Left lung (tissue), 10 donors: ENCODE measurements around the gene CHML. TPM values are rescaled to one million over a fixed set of nuclear protein-coding genes. Genes with fewer than 3 reads are reported as not detected.

ENCODE experiments used
- ATAC-seq: fragments of 200-7000 bp; cut with Tn5 transposase; one replicate; pipeline ENCODE4 v1.9.1; 2020; ENCODE audit warnings: moderate library complexity
- DNase-seq, 4 donors: peaks; one replicate each; pipeline ENCODE4 v3.0.0-alpha.2; 2013 to 2020
- H3K27ac ChIP-seq, 2 donors: fragments of 200-600 bp; sonication (generic) in 1 of 2; one replicate each; pipeline versions ENCODE4 v1.5.0 to v1.8.0; 2020 to 2021
- H3K27me3 ChIP-seq, 2 donors: fragments of 200-600 bp; sonication (generic) in 1 of 2; one replicate each; pipeline versions ENCODE4 v1.5.0 to v1.8.0; 2020 to 2021
- H3K36me3 ChIP-seq, 2 donors: fragments of 200-600 bp; sonication (generic) in 1 of 2; one replicate each; pipeline versions ENCODE4 v1.5.0 to v1.8.0; 2020 to 2021
- H3K4me1 ChIP-seq, 2 donors: fragments of 200-600 bp; one replicate each; pipeline ENCODE4 v1.8.0; 2021
- H3K4me3 ChIP-seq, 2 donors: fragments of 200-600 bp; sonication (generic) in 1 of 2; one replicate each; pipeline versions ENCODE4 v1.5.0 to v1.8.0; 2020 to 2021; ENCODE audit warnings: mild to moderate bottlenecking in 1 of 2
- H3K9me3 ChIP-seq, 2 donors: fragments of 200-600 bp; sonication (generic) in 1 of 2; one replicate each; pipeline versions ENCODE4 v1.5.0 to v1.8.0; 2020 to 2021
- CTCF ChIP-seq, 2 donors: fragments of 200-600 bp; sonication (generic) in 1 of 2; IDR thresholded peaks; one replicate each; pipeline versions ENCODE4 v1.5.0 to v1.8.0; 2021; ENCODE audit warnings: antibody characterized with exemption in 2 of 2
- intact Hi-C, 2 donors: fragments of 100-400 bp; cut with DNase I; formaldehyde crosslinking; loops; one replicate each; pipeline versions ENCODE4 v1.11.2 to v1.14.2; 2022
- polyA plus RNA-seq, 6 donors: library from polyadenylated mRNA; unstranded; fragments of 120-200 nt; gene quantifications; one replicate each; pipeline ENCODE4 v1.2.1, GENCODE V29; 2013; ENCODE audit not compliant: insufficient read length in 6 of 6
- total RNA-seq, 2 donors: library from RNA; stranded (reverse); fragmentation: NEBNext Ultra II Directional; extraction: Animal tissue kit (Norgen Biotek cat#: 25700); gene quantifications; one replicate each; pipeline ENCODE4 v1.2.1, GENCODE V29; 2021
- donor health status: DM: no; HTN: yes; CAD: no.
- donor health status: DM: no; HTN: no; CAD: no.

CHML gene
- total and polyA plus RNA-seq, 8 donors, result 9.8 to 27.6 (median 22.2) TPM

GRCh38 chr1:241647658-241648057 is 7.5 kb upstream of the CHML start:
- no peak overlapping the region for H3K27ac ChIP-seq
- no peaks in the 10 kb centered on the region for H3K36me3 ChIP-seq
- intact Hi-C loops, result no loop called here
- no peak for ATAC-seq
- no peak for TF ChIP-seq CTCF (IDR thresholded peaks at IDR 0.05)
- no peak overlapping the region for H3K4me3 ChIP-seq
- DNase-seq, result no peak
- no peaks in the 10 kb centered on the region for H3K4me1 ChIP-seq
- no peaks in the 10 kb centered on the region for H3K9me3 ChIP-seq
- H3K27me3 ChIP-seq, result no peaks in the 10 kb centered on the region

- Histone ChIP-seq H3K4me3 (no peak overlapping the region), H3K27me3 (no peaks in the 10 kb centered on the region), H3K36me3 (no peaks in the 10 kb centered on the region), H3K4me1 (no peaks in the 10 kb centered on the region), H3K9me3 (no peaks in the 10 kb centered on the region), H3K27ac (no peak overlapping the region)
- TF ChIP-seq CTCF (IDR thresholded peaks at IDR 0.05), result no peak
- intact Hi-C loops, result no loop called here
- ATAC-seq, result no peak
- no peak for DNase-seq
Measured at GRCh38 chr1:241646201-241646600, 6.0 kb upstream of the CHML start.

GRCh38 chr1:241645199-241645598 is 5.0 kb upstream of the CHML start:
- TF ChIP-seq CTCF (IDR thresholded peaks at IDR 0.05), result no peak
- ATAC-seq, result no peak

GRCh38 chr1:241644259-241644658 is 4.1 kb upstream of the CHML start:
- no peak overlapping the region for H3K27ac ChIP-seq
- intact Hi-C loops, result no loop called here
- H3K4me3 ChIP-seq, result no peak overlapping the region

More at GRCh38 chr1:241645199-241645598, 5.0 kb upstream of the CHML start:
- Histone ChIP-seq H3K9me3 (no peaks in the 10 kb centered on the region), H3K4me3 (no peak overlapping the region), H3K27ac (no peak overlapping the region), H3K36me3 (no peaks in the 10 kb centered on the region), H3K4me1 (peaks cover 0 to 5% of the 10 kb centered on the region in 2 donors), H3K27me3 (no peaks in the 10 kb centered on the region)
- intact Hi-C loops, result no loop called here
- no peak for DNase-seq

GRCh38 chr1:241642593-241642944 is 2.4 kb upstream of the CHML start:
- Histone ChIP-seq H3K36me3 (no peaks in the 10 kb centered on the region), H3K4me1 (peaks cover 7 to 22% of the 10 kb centered on the region in 2 donors), H3K9me3 (no peaks in the 10 kb centered on the region), H3K27ac (no peak overlapping the region), H3K4me3 (no peak overlapping the region), H3K27me3 (no peaks in the 10 kb centered on the region)
- no peak for DNase-seq
- TF ChIP-seq CTCF (IDR thresholded peaks at IDR 0.05), result no peak
- ATAC-seq, result no peak
- intact Hi-C loops, result no loop called here

More at GRCh38 chr1:241644259-241644658, 4.1 kb upstream of the CHML start:
- ATAC-seq (no peak), DNase-seq (no peak)
- Histone ChIP-seq H3K4me1 (peaks cover 0 to 5% of the 10 kb centered on the region in 2 donors), H3K9me3 (no peaks in the 10 kb centered on the region), H3K36me3 (no peaks in the 10 kb centered on the region), H3K27me3 (no peaks in the 10 kb centered on the region)
- no peak for TF ChIP-seq CTCF (IDR thresholded peaks at IDR 0.05)
